Endothelial cell (in vitro differentiated cells): Measurements from ENCODE around the gene ARL8A. TPM values are rescaled to one million over a fixed set of nuclear protein-coding genes. Genes with fewer than 3 reads are reported as not detected.
"Not testable (repeated sequence)": the region's sequence is repeated elsewhere in the genome, so short reads cannot be mapped to it uniquely, and the experiment has no call there.

Source experiments
- DNase-seq: peaks from one replicate; pipeline ENCODE4 v3.0.0; 2021; ENCODE audit warnings: low spot score
- H3K27ac Mint-ChIP-seq: one replicate; pipeline ENCODE4 v1.8.0; 2021; ENCODE audit warnings: mixed read lengths, inconsistent platforms; ENCODE audit not compliant: unreplicated experiment
- H3K27me3 Mint-ChIP-seq: one replicate; pipeline ENCODE4 v1.8.0; 2021; ENCODE audit warnings: mild to moderate bottlenecking, moderate library complexity, mixed read lengths, inconsistent platforms; ENCODE audit not compliant: unreplicated experiment
- H3K36me3 Mint-ChIP-seq: one replicate; pipeline ENCODE4 v1.8.0; 2021; ENCODE audit warnings: mild to moderate bottlenecking, low read depth, mixed read lengths, inconsistent platforms; ENCODE audit not compliant: unreplicated experiment
- H3K4me1 Mint-ChIP-seq: one replicate; pipeline ENCODE4 v1.8.0; 2021; ENCODE audit warnings: mild to moderate bottlenecking, mixed read lengths, inconsistent platforms; ENCODE audit not compliant: unreplicated experiment
- H3K4me3 Mint-ChIP-seq: one replicate; pipeline ENCODE4 v1.8.0; 2021; ENCODE audit warnings: mild to moderate bottlenecking, mixed read lengths, inconsistent platforms; ENCODE audit not compliant: unreplicated experiment
- H3K9me3 Mint-ChIP-seq: one replicate; pipeline ENCODE4 v1.8.0; 2021; ENCODE audit warnings: mixed read lengths, inconsistent platforms; ENCODE audit not compliant: unreplicated experiment
- total RNA-seq: library from RNA; stranded (reverse); fragmentation: NEBNext Ultra II Directional; extraction: Animal tissue kit (Norgen Biotek cat#: 25700); gene quantifications from one replicate; pipeline ENCODE4 v1.2.1, GENCODE V29; 2021; ENCODE audit not compliant: unreplicated experiment
- TF ChIP-seq, protein P1 (sequence below): fragments of 200-600 bp; sonication (generic); IDR thresholded peaks from one replicate; pipeline ENCODE4 v1.5.0; 2021; ENCODE audit warnings: antibody characterized with exemption; ENCODE audit not compliant: unreplicated experiment

The ARL8A gene
- total RNA-seq, 1 donor from 2014 or later: 38.8 TPM

DNA sequence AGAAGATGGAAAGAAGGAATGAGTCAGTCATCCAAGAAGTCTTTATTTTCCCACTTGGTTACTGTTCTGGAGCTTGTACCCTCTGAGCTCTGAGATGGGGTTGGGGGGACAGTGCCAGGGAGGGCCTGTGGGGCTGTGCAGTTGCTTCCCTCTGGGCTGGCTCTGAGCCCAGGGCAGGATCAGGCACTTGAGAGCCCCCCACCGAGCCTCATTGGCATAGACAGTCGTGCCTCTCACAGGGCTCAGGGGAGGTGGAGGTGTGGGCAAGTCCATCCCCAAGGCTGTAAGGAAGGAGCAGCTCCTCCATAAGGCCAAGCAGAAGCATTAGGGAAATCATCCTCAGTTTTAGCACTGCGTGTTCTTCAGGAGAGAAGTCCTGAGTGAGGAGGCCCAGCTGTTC lies 2.5 kb upstream of the ARL8A start:
- Mint-ChIP-seq H3K36me3 (peaks cover 8% of the 10 kb centered on the region), H3K4me3 (no peak overlapping the region), H3K27ac (no peak overlapping the region)

DNA sequence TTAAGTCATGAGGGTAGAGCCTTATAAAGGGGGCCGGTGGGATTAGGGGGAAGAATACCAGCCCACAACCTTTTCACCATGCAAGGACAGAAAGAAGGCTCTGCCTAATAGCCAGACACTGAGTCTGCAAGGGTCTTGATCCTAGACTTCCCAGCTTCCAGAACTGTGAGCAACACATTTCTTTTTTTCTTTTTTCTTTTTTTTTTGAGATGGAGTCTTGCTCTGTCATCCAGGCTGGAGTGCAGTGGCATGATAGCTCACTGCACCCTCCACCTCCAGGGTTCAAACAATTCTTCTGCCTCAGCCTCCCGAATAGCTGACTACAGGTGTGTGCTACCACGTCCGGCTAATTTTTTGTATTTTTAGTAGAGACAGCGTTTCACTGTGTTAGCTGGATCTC lies 1.7 kb upstream of the ARL8A start:
- no peak overlapping the region for H3K27ac Mint-ChIP-seq
- H3K36me3 Mint-ChIP-seq: peaks cover 8% of the 10 kb centered on the region
- peaks cover 9% of the 10 kb centered on the region for H3K4me1 Mint-ChIP-seq
- H3K9me3 Mint-ChIP-seq: no peaks in the 10 kb centered on the region
- DNase-seq: no peak
- TF ChIP-seq, protein P1, sequence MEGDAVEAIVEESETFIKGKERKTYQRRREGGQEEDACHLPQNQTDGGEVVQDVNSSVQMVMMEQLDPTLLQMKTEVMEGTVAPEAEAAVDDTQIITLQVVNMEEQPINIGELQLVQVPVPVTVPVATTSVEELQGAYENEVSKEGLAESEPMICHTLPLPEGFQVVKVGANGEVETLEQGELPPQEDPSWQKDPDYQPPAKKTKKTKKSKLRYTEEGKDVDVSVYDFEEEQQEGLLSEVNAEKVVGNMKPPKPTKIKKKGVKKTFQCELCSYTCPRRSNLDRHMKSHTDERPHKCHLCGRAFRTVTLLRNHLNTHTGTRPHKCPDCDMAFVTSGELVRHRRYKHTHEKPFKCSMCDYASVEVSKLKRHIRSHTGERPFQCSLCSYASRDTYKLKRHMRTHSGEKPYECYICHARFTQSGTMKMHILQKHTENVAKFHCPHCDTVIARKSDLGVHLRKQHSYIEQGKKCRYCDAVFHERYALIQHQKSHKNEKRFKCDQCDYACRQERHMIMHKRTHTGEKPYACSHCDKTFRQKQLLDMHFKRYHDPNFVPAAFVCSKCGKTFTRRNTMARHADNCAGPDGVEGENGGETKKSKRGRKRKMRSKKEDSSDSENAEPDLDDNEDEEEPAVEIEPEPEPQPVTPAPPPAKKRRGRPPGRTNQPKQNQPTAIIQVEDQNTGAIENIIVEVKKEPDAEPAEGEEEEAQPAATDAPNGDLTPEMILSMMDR: no peak
- no peak overlapping the region for H3K4me3 Mint-ChIP-seq
- H3K27me3 Mint-ChIP-seq: peaks cover 20% of the 10 kb centered on the region

More for the DNA sequence above, 2.5 kb upstream of the ARL8A start:
- H3K9me3 Mint-ChIP-seq: no peaks in the 10 kb centered on the region
- peaks cover 20% of the 10 kb centered on the region for H3K27me3 Mint-ChIP-seq
- H3K4me1 Mint-ChIP-seq: peaks cover 9% of the 10 kb centered on the region
- DNase-seq: no peak
- TF ChIP-seq, protein P1: no peak

DNA sequence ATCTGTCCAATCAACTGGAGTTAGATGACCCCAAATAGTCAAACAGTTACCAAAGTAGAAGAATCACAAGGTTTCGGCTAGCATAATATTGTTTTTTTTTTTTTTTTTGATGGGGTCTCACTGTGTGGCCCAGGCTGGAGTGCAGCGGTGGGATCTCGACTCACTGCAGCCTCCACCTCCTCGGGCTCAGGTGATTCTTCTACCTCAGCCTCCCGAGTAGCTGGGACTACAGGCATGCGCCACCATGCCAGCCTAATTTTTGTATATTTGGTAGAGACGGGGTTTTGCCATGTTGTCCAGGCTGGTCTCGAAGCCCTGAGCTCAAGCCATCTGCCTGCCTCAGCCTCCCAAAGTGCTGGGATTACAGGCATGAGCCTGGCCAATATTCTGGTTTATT lies 1.2 kb upstream of the ARL8A start:
- H3K4me1 Mint-ChIP-seq, H3K36me3 Mint-ChIP-seq, H3K9me3 Mint-ChIP-seq, H3K27ac Mint-ChIP-seq, DNase-seq: not testable (repeated sequence)
- Mint-ChIP-seq H3K4me3 (peak overlapping the region; percentile 85), H3K27me3 (peaks cover 20% of the 10 kb centered on the region)

DNA sequence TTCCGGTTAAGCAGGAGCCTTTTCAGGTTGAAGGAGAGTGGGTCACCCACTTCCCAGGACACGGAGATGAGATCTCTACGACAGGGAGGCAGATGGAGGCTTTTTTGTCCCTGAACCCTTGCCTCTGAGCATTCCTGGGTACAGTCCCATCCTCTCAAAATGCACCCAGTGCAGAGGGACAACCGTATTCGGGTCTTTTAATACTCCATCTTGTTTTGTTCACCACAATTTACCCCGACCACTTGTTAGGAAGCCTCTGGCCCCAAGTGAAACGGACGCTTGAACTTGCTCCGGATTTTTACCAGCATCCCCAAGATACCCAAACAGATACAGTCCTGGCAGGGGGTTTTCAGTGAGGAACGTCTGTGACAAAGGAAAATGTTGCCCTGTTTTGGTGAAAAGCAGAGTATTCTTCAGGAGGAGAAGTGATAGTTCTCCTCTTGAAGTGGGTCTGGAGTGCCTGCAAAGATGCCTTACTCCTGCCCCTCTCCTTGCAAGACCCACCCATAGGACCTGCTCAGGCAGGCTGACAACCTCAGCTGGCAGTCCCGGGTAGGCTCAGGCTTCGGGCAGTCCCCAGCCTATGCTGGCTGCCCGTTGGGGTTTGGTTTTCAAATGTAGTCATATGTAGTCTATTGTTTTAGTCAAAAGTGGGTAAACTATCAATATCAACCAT lies 669 bp upstream of the ARL8A start:
- Mint-ChIP-seq H3K9me3 (no peaks in the 10 kb centered on the region), H3K27ac (peak overlapping the region; percentile 59)
- no peak for DNase-seq

GRCh38 chr1:202143768-202144401 lies 652 bp downstream of the ARL8A start:
- DNase-seq: peak; percentile 46
- H3K4me3 Mint-ChIP-seq: peak overlapping the region; percentile 97
- H3K36me3 Mint-ChIP-seq: peaks cover 3% of the 10 kb centered on the region
- peaks cover 16% of the 10 kb centered on the region for H3K27me3 Mint-ChIP-seq
- peak overlapping the region; percentile 85 for H3K27ac Mint-ChIP-seq
- H3K4me1 Mint-ChIP-seq: peaks cover 9% of the 10 kb centered on the region
- TF ChIP-seq, protein P1: no peak
- H3K9me3 Mint-ChIP-seq: no peaks in the 10 kb centered on the region

More for the DNA sequence above, 669 bp upstream of the ARL8A start:
- Mint-ChIP-seq H3K36me3 (peaks cover 3% of the 10 kb centered on the region), H3K4me1 (peaks cover 9% of the 10 kb centered on the region), H3K27me3 (peaks cover 20% of the 10 kb centered on the region), H3K4me3 (peak overlapping the region; percentile 85)
- TF ChIP-seq, protein P1: no peak
